H9 (cell line): ENCODE results near the gene ELP1. TPM values are rescaled to one million over a fixed set of nuclear protein-coding genes. Genes with fewer than 3 reads are reported as not detected.

ENCODE experiments used
- DNase-seq: peaks from one replicate; pipeline ENCODE4 v3.0.0-alpha.2; 2017
- H2AFZ ChIP-seq: one replicate; pipeline ENCODE4 v1.6.1; 2013; ENCODE audit warnings: mild to moderate bottlenecking, low read length, control low read depth, moderate library complexity
- H2AK5ac ChIP-seq: 2 replicates; pipeline ENCODE4 v1.6.1; 2013; ENCODE audit warnings: low read length, control low read depth, mixed read lengths; ENCODE audit not compliant: insufficient read length
- H2BK120ac ChIP-seq: one replicate; pipeline ENCODE4 v1.6.1; 2013; ENCODE audit warnings: low read depth, mild to moderate bottlenecking, low read length, control low read depth, inconsistent platforms; ENCODE audit not compliant: poor library complexity, severe bottlenecking
- H2BK12ac ChIP-seq: 2 replicates; pipeline ENCODE4 v1.6.1; 2013; ENCODE audit warnings: low read length, control low read depth, mixed read lengths, low read depth; ENCODE audit not compliant: insufficient read length
- H2BK15ac ChIP-seq: 2 replicates; pipeline ENCODE4 v1.6.1; 2013; ENCODE audit warnings: low read depth, low read length, control low read depth
- H2BK20ac ChIP-seq: one replicate; pipeline ENCODE4 v1.6.1; 2013; ENCODE audit warnings: low read depth, mild to moderate bottlenecking, low read length, control low read depth, inconsistent platforms; ENCODE audit not compliant: poor library complexity, severe bottlenecking
- H2BK5ac ChIP-seq: 2 replicates; pipeline ENCODE4 v1.6.1; 2013; ENCODE audit warnings: low read length, control low read depth, mixed read lengths; ENCODE audit not compliant: insufficient read length
- H3K14ac ChIP-seq: 2 replicates; pipeline ENCODE4 v1.6.1; 2013; ENCODE audit warnings: low read length, control low read depth; ENCODE audit not compliant: insufficient read depth
- H3K18ac ChIP-seq: 2 replicates; pipeline ENCODE4 v1.6.1; 2013; ENCODE audit warnings: low read depth, mild to moderate bottlenecking, mixed read lengths, low read length, control low read depth; ENCODE audit not compliant: insufficient read length
- H3K23ac ChIP-seq: 2 replicates; pipeline ENCODE4 v1.6.1; 2013; ENCODE audit warnings: low read length, control low read depth, mixed read lengths, low read depth; ENCODE audit not compliant: insufficient read length
- H3K23me2 ChIP-seq: 2 replicates; pipeline ENCODE4 v1.6.1; 2013; ENCODE audit warnings: low read depth, mild to moderate bottlenecking, mixed read lengths, low read length, control low read depth; ENCODE audit not compliant: insufficient read length, poor library complexity, severe bottlenecking
- H3K27ac ChIP-seq: 2 replicates; pipeline ENCODE4 v1.5.1; 2013; ENCODE audit warnings: low read length, control low read depth, mixed read lengths, low read depth; ENCODE audit not compliant: insufficient read length
- H3K27me3 ChIP-seq: 2 replicates; pipeline ENCODE4 v1.6.1; 2013; ENCODE audit warnings: low read length, control low read depth, inconsistent platforms; ENCODE audit not compliant: insufficient read depth
- H3K4ac ChIP-seq: 2 replicates; pipeline ENCODE4 v1.6.1; 2013; ENCODE audit warnings: low read depth, mild to moderate bottlenecking, control low read depth, inconsistent platforms, low read length, moderate library complexity
- H3K4me1 ChIP-seq: 2 replicates; pipeline ENCODE4 v1.6.1; 2013; ENCODE audit warnings: low read length, control low read depth, inconsistent platforms; ENCODE audit not compliant: insufficient read depth
- H3K4me2 ChIP-seq: 2 replicates; pipeline ENCODE4 v1.6.1; 2013; ENCODE audit warnings: low read length, control low read depth, mixed read lengths; ENCODE audit not compliant: insufficient read length, insufficient read depth
- H3K56ac ChIP-seq: 2 replicates; pipeline ENCODE4 v1.6.1; 2013; ENCODE audit warnings: low read depth, mild to moderate bottlenecking, mixed read lengths, low read length, control low read depth; ENCODE audit not compliant: insufficient read length
- H3K79me1 ChIP-seq: 2 replicates; pipeline ENCODE4 v1.6.1; 2013; ENCODE audit warnings: low read depth, mild to moderate bottlenecking, moderate library complexity, low read length, control low read depth, inconsistent platforms; ENCODE audit not compliant: insufficient read depth, poor library complexity, severe bottlenecking
- H3K79me2 ChIP-seq: 2 replicates; pipeline ENCODE4 v1.6.1; 2013; ENCODE audit warnings: low read length, control low read depth, inconsistent platforms; ENCODE audit not compliant: insufficient read depth
- H3K9ac ChIP-seq: 2 replicates; pipeline ENCODE4 v1.6.1; 2013; ENCODE audit warnings: low read length, control low read depth, mixed read lengths; ENCODE audit not compliant: insufficient read length; ENCODE audit errors: extremely low read depth
- H3K9me3 ChIP-seq: one replicate; pipeline ENCODE4 v1.6.1; 2013; ENCODE audit warnings: low read depth, low read length, inconsistent platforms; ENCODE audit not compliant: control insufficient read depth
- H3T11ph ChIP-seq: one replicate; pipeline ENCODE4 v1.6.1; 2013; ENCODE audit warnings: mild to moderate bottlenecking, low read length, control low read depth, inconsistent platforms
- H4K20me1 ChIP-seq: one replicate; pipeline ENCODE4 v1.6.1; 2013; ENCODE audit not compliant: control insufficient read depth, insufficient read length, insufficient read depth
- H4K5ac ChIP-seq: 2 replicates; pipeline ENCODE4 v1.6.1; 2013; ENCODE audit warnings: low read depth, mild to moderate bottlenecking, mixed read lengths, low read length, control low read depth; ENCODE audit not compliant: insufficient read length
- H4K8ac ChIP-seq: replicated peaks from 2 replicates; pipeline ENCODE4 v1.6.1; 2013; ENCODE audit warnings: low read length, control low read depth, mixed read lengths, low read depth; ENCODE audit not compliant: insufficient read length
- H4K91ac ChIP-seq: 2 replicates; pipeline ENCODE4 v1.6.1; 2013; ENCODE audit warnings: low read depth, mild to moderate bottlenecking, moderate library complexity, mixed read lengths, low read length, control low read depth; ENCODE audit not compliant: insufficient read length
- H3K27ac Mint-ChIP-seq, 3 experiments: 2 replicates in 2 of 3; 3 replicates in 1 of 3; pipeline ENCODE4 v1.8.0; 2020 to 2021; ENCODE audit warnings: mixed read lengths in 3 of 3, mild to moderate bottlenecking in 1 of 3, moderate library complexity in 1 of 3
- H3K27me3 Mint-ChIP-seq: 2 replicates; pipeline ENCODE4 v1.8.0; 2021; ENCODE audit warnings: low read depth, mild to moderate bottlenecking, moderate library complexity, mixed read lengths
- H3K36me3 Mint-ChIP-seq, 3 experiments: 2 replicates in 2 of 3; 3 replicates in 1 of 3; pipeline ENCODE4 v1.8.0; 2020 to 2021; ENCODE audit warnings: low read depth in 3 of 3, mixed read lengths in 3 of 3; ENCODE audit not compliant: insufficient read depth in 1 of 3
- H3K4me1 Mint-ChIP-seq, 2 experiments: 2 replicates each; pipeline ENCODE4 v1.8.0; 2020; ENCODE audit warnings: mixed read lengths in 2 of 2
- H3K4me3 Mint-ChIP-seq, 2 experiments: 2 replicates in 1 of 2; 3 replicates in 1 of 2; pipeline ENCODE4 v1.8.0; 2020 to 2021; ENCODE audit warnings: mild to moderate bottlenecking in 2 of 2, mixed read lengths in 2 of 2, moderate library complexity in 1 of 2
- H3K9me3 Mint-ChIP-seq, 2 experiments: 2 replicates in 1 of 2; 3 replicates in 1 of 2; pipeline ENCODE4 v1.8.0; 2020; ENCODE audit warnings: mild to moderate bottlenecking in 2 of 2, mixed read lengths in 2 of 2, moderate library complexity in 1 of 2
- CTCF ChIP-seq: fragments of 200-600 bp; sonication (generic); conservative IDR thresholded peaks from 3 replicates; pipeline ENCODE4 v1.8.0; 2021; ENCODE audit warnings: antibody characterized with exemption, mild to moderate bottlenecking
- WGBS: extraction: QIAGEN DNeasy Blood & Tissue Kit; methylation state at CpG from one replicate; pipeline ENCODE4 v1.1.7; 2013; ENCODE audit warnings: missing lambda C conversion rate, low lambda C conversion rate, mixed read lengths; ENCODE audit not compliant: insufficient read length; ENCODE audit errors: extremely low coverage; 5-methylcytosine and 5-hydroxymethylcytosine counted together
- total RNA-seq: library from RNA; stranded (reverse); gene quantifications from 2 replicates; pipeline ENCODE4 v1.2.1, GENCODE V29; 2021

The ELP1 gene
- total RNA-seq, 1 experiment from 2014 or later, result 38.7 TPM

DNA sequence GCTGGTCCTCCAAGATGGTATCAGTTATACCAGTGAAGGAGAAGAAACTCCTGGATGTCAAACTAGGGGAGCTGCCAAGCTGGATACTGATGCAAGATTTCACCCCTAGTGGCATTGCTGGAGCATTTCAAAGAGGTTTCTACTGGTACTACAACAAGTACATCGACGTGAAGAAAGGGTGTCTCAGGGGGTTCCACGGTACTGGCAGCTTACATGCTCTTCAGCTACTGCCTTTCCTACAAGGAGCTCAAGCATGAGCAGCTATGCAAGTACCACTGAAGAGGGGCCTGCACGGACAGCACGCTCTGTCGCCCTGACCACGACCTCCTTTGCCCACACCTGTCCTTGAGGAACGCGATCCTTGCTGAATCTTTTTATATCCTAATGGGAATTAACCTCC, 97.6 kb downstream of the ELP1 start:
- Histone ChIP-seq H2BK20ac (no peak overlapping the region), H3K18ac (no peak overlapping the region), H4K8ac (no peak overlapping the region), H3K56ac (no peak overlapping the region), H3K27ac (no peak overlapping the region), H2AK5ac (no peak overlapping the region), H3K79me1 (no peaks in the 10 kb centered on the region), H2AFZ (no peak overlapping the region), H3K4ac (no peak overlapping the region), H2BK12ac (no peak overlapping the region), H3K9ac (no peak overlapping the region), H3K4me1 (no peaks in the 10 kb centered on the region), H4K5ac (no peak overlapping the region), H3T11ph (no peak overlapping the region), H3K79me2 (no peaks in the 10 kb centered on the region), H2BK120ac (no peak overlapping the region), H3K23ac (no peak overlapping the region), H3K27me3 (no peaks in the 10 kb centered on the region), H4K91ac (no peak overlapping the region), H2BK15ac (no peak overlapping the region), H3K4me2 (no peak overlapping the region), H3K14ac (no peak overlapping the region), H4K20me1 (no peaks in the 10 kb centered on the region), H3K23me2 (no peaks in the 10 kb centered on the region), H3K9me3 (no peaks in the 10 kb centered on the region), H2BK5ac (no peak overlapping the region)
- no CpG with 5 or more reads among the region's 9 CpGs for WGBS
- TF ChIP-seq CTCF, result peak; percentile 28; the same call in 2 of the 3 replicates
- DNase-seq, result no peak
- peaks cover 3 to 4% of the 10 kb centered on the region in 2 experiments; a peak in 2 of 5 replicates for H3K9me3 Mint-ChIP-seq
- H3K27ac Mint-ChIP-seq, result peak overlapping the region in 1 of 3 experiments; percentile 46; a peak in 2 of 7 replicates
- no peak overlapping the region for H3K4me3 Mint-ChIP-seq
- peaks cover 3% of the 10 kb centered on the region; the same call in 1 of the 2 replicates for H3K27me3 Mint-ChIP-seq
- H3K4me1 Mint-ChIP-seq, result peaks cover 21 to 23% of the 10 kb centered on the region in 2 experiments
- no peaks in the 10 kb centered on the region for H3K36me3 Mint-ChIP-seq
